ENCODE results near the gene TMOD2. TPM values are rescaled to one million over a fixed set of nuclear protein-coding genes. Genes with fewer than 3 reads are reported as not detected.
"Not testable (repeated sequence)": the region's sequence is repeated elsewhere in the genome, so short reads cannot be mapped to it uniquely, and the experiment has no call there.

Gene TMOD2
- total RNA-seq, 1 donor from 2014 or later: 14.6 TPM

- DNase-seq: no peak
- TF ChIP-seq CTCF (IDR thresholded peaks at IDR 0.05): no peak
- H3K4me3 Mint-ChIP-seq: no peak overlapping the region
- ATAC-seq (ENCODE audit: low read depth): no peak
- no peaks in the 10 kb centered on the region for H3K9me3 Mint-ChIP-seq
- intact Hi-C loops (cut with micrococcal nuclease): no loop called here
- H3K36me3 Mint-ChIP-seq (ENCODE audit: low read depth): peaks cover 48% of the 10 kb centered on the region
- peaks cover 7% of the 10 kb centered on the region for H3K4me1 Mint-ChIP-seq
- no peak overlapping the region for H3K27ac Mint-ChIP-seq
- POLR2A ChIA-PET: no interaction called here
- no peaks in the 10 kb centered on the region for H3K27me3 Mint-ChIP-seq
- CTCF ChIA-PET: no interaction called here
Observed at GRCh38 chr15:51781506-51781905, 30.1 kb downstream of the TMOD2 start.

GRCh38 chr15:51782357-51782896 is 31.0 kb downstream of the TMOD2 start:
- intact Hi-C loops (cut with micrococcal nuclease): no loop called here
- TF ChIP-seq CTCF (IDR thresholded peaks at IDR 0.05): no peak
- DNase-seq (no peak), ATAC-seq (ENCODE audit: low read depth) (no peak)
- H3K27me3 Mint-ChIP-seq: no peaks in the 10 kb centered on the region
- H3K27ac Mint-ChIP-seq: no peak overlapping the region
- POLR2A ChIA-PET: no interaction called here
- H3K9me3 Mint-ChIP-seq: no peaks in the 10 kb centered on the region
- peaks cover 48% of the 10 kb centered on the region for H3K36me3 Mint-ChIP-seq (ENCODE audit: low read depth)
- peaks cover 4% of the 10 kb centered on the region for H3K4me1 Mint-ChIP-seq
- CTCF ChIA-PET: interaction anchor here (2.2 kb wide), 1 partner anchor 132 kb away, joined by 8 read pairs; no protein-coding TSS in a partner anchor
- no peak overlapping the region for H3K4me3 Mint-ChIP-seq

- ChIA-PET CTCF (interaction anchor here (2.2 kb wide), 1 partner anchor 134 kb away, joined by 8 read pairs; no protein-coding TSS in a partner anchor), POLR2A (no interaction called here)
- no peaks in the 10 kb centered on the region for H3K9me3 Mint-ChIP-seq
- no peaks in the 10 kb centered on the region for H3K27me3 Mint-ChIP-seq
- TF ChIP-seq CTCF (IDR thresholded peaks at IDR 0.05): no peak
- intact Hi-C loops (cut with micrococcal nuclease): no loop called here
- peaks cover 4% of the 10 kb centered on the region for H3K4me1 Mint-ChIP-seq
- no peak for DNase-seq
- H3K4me3 Mint-ChIP-seq: no peak overlapping the region
- no peak for ATAC-seq (ENCODE audit: low read depth)
- peaks cover 50% of the 10 kb centered on the region for H3K36me3 Mint-ChIP-seq (ENCODE audit: low read depth)
- H3K27ac Mint-ChIP-seq: no peak overlapping the region
Observed at GRCh38 chr15:51783967-51784366, 32.6 kb downstream of the TMOD2 start.

GRCh38 chr15:51787130-51787529 is 35.7 kb downstream of the TMOD2 start:
- H3K27me3 Mint-ChIP-seq; CTCF ChIA-PET; DNase-seq; H3K4me1 Mint-ChIP-seq; ATAC-seq (ENCODE audit: low read depth); POLR2A ChIA-PET; intact Hi-C loops (cut with micrococcal nuclease); H3K4me3 Mint-ChIP-seq; H3K27ac Mint-ChIP-seq; H3K9me3 Mint-ChIP-seq: not testable (repeated sequence)
- H3K36me3 Mint-ChIP-seq (ENCODE audit: low read depth): peaks cover 31% of the 10 kb centered on the region

- CTCF ChIA-PET; H3K9me3 Mint-ChIP-seq; H3K27me3 Mint-ChIP-seq; H3K36me3 Mint-ChIP-seq (ENCODE audit: low read depth); ATAC-seq (ENCODE audit: low read depth); POLR2A ChIA-PET; H3K27ac Mint-ChIP-seq; H3K4me1 Mint-ChIP-seq; H3K4me3 Mint-ChIP-seq; intact Hi-C loops (cut with micrococcal nuclease); DNase-seq: not testable (repeated sequence)
Observed at GRCh38 chr15:51792474-51792873, 41.1 kb downstream of the TMOD2 start.

GRCh38 chr15:51793521-51794305 is 42.3 kb downstream of the TMOD2 start:
- no peak for DNase-seq
- H3K4me1 Mint-ChIP-seq: no peaks in the 10 kb centered on the region
- TF ChIP-seq CTCF (IDR thresholded peaks at IDR 0.05): no peak
- no peak overlapping the region for H3K27ac Mint-ChIP-seq
- no peaks in the 10 kb centered on the region for H3K27me3 Mint-ChIP-seq
- ChIA-PET POLR2A (no interaction called here), CTCF (no interaction called here)
- H3K4me3 Mint-ChIP-seq: no peak overlapping the region
- H3K36me3 Mint-ChIP-seq (ENCODE audit: low read depth): peaks cover 8% of the 10 kb centered on the region
- no peaks in the 10 kb centered on the region for H3K9me3 Mint-ChIP-seq
- intact Hi-C loops (cut with micrococcal nuclease): no loop called here
- no peak for ATAC-seq (ENCODE audit: low read depth)

Measured in activated B cell treated with CpG ODN at 0.5 μM for 24 hours (primary cell).